Cardiac fibroblast (primary cell): ENCODE measurements around the gene IL1R2.
A peak's percentile ranks its signal among the peaks of the same experiment; 100 is the strongest.

ENCODE experiments used
- DNase-seq, 2 donors: peaks; one replicate each; pipeline versions ENCODE4 v3.0.0 to v3.0.0-alpha.2; 2010; ENCODE audit warnings: low read depth in 2 of 2
- H3K4me3 ChIP-seq, 2 donors: replicated peaks in 1 of 2; 1 replicate in 1 of 2; 2 replicates in 1 of 2; pipeline ENCODE4 v1.5.1; 2011; ENCODE audit warnings: low read depth in 2 of 2, low read length in 2 of 2, mild to moderate bottlenecking in 2 of 2, moderate library complexity in 1 of 2
- TF ChIP-seq, protein P1 (sequence below): IDR thresholded peaks from one replicate; pipeline ENCODE4 v1.5.1; 2011; ENCODE audit warnings: low read depth, mild to moderate bottlenecking, low read length, inconsistent platforms

IL1R2 gene

DNA sequence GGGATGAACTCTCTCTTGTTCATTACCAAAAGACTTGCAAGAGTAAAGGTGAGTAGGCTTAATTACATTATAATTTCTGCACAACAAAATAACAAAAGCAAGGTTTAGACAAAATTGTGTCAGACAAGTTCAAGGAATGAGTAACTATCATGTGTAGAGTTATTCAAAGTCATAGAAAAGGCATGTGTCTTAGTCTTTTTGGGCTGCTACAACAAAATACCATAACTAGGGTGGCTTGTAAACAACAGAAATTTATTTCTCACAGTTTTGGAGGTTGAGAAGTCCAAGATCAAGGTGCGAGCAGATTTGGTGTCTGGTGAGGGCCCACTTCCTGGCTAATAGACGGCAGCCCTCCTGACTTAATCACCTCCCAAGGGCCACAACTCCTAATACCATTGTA lies 37.6 kb downstream of the IL1R2 start:
- no peak overlapping the region for H3K4me3 ChIP-seq
- DNase-seq, result peak in 1 of 2 donors; percentile 60
- TF ChIP-seq, protein P1, sequence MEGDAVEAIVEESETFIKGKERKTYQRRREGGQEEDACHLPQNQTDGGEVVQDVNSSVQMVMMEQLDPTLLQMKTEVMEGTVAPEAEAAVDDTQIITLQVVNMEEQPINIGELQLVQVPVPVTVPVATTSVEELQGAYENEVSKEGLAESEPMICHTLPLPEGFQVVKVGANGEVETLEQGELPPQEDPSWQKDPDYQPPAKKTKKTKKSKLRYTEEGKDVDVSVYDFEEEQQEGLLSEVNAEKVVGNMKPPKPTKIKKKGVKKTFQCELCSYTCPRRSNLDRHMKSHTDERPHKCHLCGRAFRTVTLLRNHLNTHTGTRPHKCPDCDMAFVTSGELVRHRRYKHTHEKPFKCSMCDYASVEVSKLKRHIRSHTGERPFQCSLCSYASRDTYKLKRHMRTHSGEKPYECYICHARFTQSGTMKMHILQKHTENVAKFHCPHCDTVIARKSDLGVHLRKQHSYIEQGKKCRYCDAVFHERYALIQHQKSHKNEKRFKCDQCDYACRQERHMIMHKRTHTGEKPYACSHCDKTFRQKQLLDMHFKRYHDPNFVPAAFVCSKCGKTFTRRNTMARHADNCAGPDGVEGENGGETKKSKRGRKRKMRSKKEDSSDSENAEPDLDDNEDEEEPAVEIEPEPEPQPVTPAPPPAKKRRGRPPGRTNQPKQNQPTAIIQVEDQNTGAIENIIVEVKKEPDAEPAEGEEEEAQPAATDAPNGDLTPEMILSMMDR, result no peak

GRCh38 chr2:102029952-102030351 lies 38.2 kb downstream of the IL1R2 start:
- TF ChIP-seq, protein P1, result no peak
- DNase-seq, result no peak

GRCh38 chr2:102030502-102030854 lies 38.7 kb downstream of the IL1R2 start:
- no peak overlapping the region for H3K4me3 ChIP-seq
- TF ChIP-seq, protein P1, result no peak
- no peak for DNase-seq

More at GRCh38 chr2:102029952-102030351, 38.2 kb downstream of the IL1R2 start:
- H3K4me3 ChIP-seq, result no peak overlapping the region

DNA sequence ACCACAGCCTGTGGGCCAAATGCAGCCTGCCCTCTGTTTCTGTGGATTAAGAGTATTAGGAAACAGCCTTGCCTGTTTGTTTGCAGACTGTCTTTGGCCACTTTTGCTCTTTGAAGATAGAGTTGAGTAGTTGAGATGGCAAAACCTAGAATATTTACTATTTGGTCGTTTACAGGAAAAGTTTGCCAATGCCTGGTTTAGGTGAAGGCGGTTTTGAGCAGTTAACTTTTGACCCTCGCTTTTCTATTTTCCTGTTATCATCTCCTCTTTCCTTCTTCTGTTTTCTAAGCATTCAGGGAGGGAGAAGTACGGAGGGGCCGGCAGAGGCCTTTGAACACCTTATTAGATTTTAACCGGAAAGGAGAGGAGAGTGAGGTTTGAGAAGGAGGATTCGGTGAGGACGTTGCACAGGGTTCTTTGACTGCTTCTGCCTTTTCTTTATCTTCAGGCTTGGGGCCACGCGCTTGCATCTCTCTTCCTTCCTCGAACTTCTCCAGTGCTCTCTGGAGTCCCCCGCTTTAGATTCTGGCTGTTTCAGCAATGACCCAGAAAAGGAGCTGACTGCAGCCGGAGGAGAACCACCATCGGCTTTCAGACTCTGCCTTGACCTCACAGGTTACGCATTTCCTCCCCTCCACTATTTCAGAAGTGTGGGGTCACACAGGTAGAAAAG lies 39.2 kb downstream of the IL1R2 start:
- no peak overlapping the region for H3K4me3 ChIP-seq
- TF ChIP-seq, protein P1, result no peak
- no peak for DNase-seq

- H3K4me3 ChIP-seq, result no peak overlapping the region
- TF ChIP-seq, protein P1, result no peak
Observed at GRCh38 chr2:102032368-102033030, 40.7 kb downstream of the IL1R2 start.

GRCh38 chr2:102033031-102033749 lies 41.4 kb downstream of the IL1R2 start:
- DNase-seq, result peak; percentile 90 to 99
- H3K4me3 ChIP-seq, result no peak overlapping the region
- TF ChIP-seq, protein P1, result peak; percentile 24

More at GRCh38 chr2:102032368-102033030, 40.7 kb downstream of the IL1R2 start:
- peak in 1 of 2 donors; percentile 47 for DNase-seq
